Colonic mucosa (tissue), 4 donors: Measurements from ENCODE around the gene FRYL. TPM values are rescaled to one million over a fixed set of nuclear protein-coding genes. Genes with fewer than 3 reads are reported as not detected.

Source experiments
- DNase-seq: peaks from one replicate; pipeline ENCODE4 v3.0.0-alpha.2; 2020
- H3K27ac ChIP-seq: fragments of 200-600 bp; one replicate; pipeline ENCODE4 v1.8.0; 2021
- H3K27me3 ChIP-seq: fragments of 200-600 bp; one replicate; pipeline ENCODE4 v1.8.0; 2021
- H3K36me3 ChIP-seq: fragments of 200-600 bp; one replicate; pipeline ENCODE4 v1.8.0; 2021
- H3K4me1 ChIP-seq: fragments of 200-600 bp; one replicate; pipeline ENCODE4 v1.8.0; 2021; ENCODE audit warnings: mild to moderate bottlenecking
- H3K4me3 ChIP-seq: fragments of 200-600 bp; one replicate; pipeline ENCODE4 v1.8.0; 2021
- H3K9ac ChIP-seq, 2 donors: one replicate each; pipeline ENCODE4 v1.7.0; 2013; ENCODE audit warnings: control low read depth in 2 of 2, low read depth in 2 of 2, low read length in 2 of 2
- H3K9me3 ChIP-seq: fragments of 200-600 bp; one replicate; pipeline ENCODE4 v1.8.0; 2021
- intact Hi-C: fragments of 100-400 bp; cut with DNase I; formaldehyde crosslinking; loops from one replicate; pipeline ENCODE4 v1.14.1; 2022
- total RNA-seq, 2 donors: library from RNA; stranded (reverse); fragmentation: NEBNext Ultra II Directional in 1 of 2; extraction: Animal tissue kit (Norgen Biotek cat#: 25700) in 1 of 2; gene quantifications; one replicate each; pipeline ENCODE4 v1.2.1, GENCODE V29; 2021
- TF ChIP-seq, protein P1 (sequence below): fragments of 200-600 bp; IDR thresholded peaks from one replicate; pipeline ENCODE4 v1.8.0; 2022; ENCODE audit warnings: antibody characterized with exemption, mild to moderate bottlenecking
- donor health status: healthy.
- donor health status: DM: no; HTN: no; CAD: no.
- donor health status: DM: no; HTN: no; CAD: no.

Gene FRYL
- total RNA-seq, 2 donors from 2014 or later, result 193 to 292 TPM

DNA sequence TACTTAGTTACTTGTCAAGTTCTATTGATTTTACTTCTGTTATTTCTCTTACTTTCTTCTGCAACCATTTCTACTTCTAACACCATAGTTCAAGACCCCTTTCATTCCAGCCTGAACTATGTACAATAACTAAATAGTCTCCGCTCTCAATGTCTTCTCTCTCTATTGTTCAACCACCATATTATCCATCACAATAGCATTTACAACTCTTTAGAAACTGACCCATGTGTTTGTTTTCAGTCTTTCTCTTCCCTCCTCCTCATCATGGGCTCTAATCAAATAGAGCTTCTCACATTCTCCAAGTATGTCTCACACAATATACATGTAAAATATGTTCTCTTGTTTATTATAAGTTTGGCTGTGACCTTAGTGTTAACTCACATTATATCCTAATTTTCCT lies 146.4 kb downstream of the FRYL start:
- H3K4me1 ChIP-seq, result no peaks in the 10 kb centered on the region
- H3K27ac ChIP-seq, result no peak overlapping the region
- no peak for DNase-seq
- no peaks in the 10 kb centered on the region for H3K9me3 ChIP-seq
- no peaks in the 10 kb centered on the region for H3K36me3 ChIP-seq
- no peak overlapping the region for H3K4me3 ChIP-seq
- TF ChIP-seq, protein P1, sequence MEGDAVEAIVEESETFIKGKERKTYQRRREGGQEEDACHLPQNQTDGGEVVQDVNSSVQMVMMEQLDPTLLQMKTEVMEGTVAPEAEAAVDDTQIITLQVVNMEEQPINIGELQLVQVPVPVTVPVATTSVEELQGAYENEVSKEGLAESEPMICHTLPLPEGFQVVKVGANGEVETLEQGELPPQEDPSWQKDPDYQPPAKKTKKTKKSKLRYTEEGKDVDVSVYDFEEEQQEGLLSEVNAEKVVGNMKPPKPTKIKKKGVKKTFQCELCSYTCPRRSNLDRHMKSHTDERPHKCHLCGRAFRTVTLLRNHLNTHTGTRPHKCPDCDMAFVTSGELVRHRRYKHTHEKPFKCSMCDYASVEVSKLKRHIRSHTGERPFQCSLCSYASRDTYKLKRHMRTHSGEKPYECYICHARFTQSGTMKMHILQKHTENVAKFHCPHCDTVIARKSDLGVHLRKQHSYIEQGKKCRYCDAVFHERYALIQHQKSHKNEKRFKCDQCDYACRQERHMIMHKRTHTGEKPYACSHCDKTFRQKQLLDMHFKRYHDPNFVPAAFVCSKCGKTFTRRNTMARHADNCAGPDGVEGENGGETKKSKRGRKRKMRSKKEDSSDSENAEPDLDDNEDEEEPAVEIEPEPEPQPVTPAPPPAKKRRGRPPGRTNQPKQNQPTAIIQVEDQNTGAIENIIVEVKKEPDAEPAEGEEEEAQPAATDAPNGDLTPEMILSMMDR, result no peak
- intact Hi-C loops, result no loop called here
- H3K27me3 ChIP-seq, result no peaks in the 10 kb centered on the region
- no peak overlapping the region for H3K9ac ChIP-seq

DNA sequence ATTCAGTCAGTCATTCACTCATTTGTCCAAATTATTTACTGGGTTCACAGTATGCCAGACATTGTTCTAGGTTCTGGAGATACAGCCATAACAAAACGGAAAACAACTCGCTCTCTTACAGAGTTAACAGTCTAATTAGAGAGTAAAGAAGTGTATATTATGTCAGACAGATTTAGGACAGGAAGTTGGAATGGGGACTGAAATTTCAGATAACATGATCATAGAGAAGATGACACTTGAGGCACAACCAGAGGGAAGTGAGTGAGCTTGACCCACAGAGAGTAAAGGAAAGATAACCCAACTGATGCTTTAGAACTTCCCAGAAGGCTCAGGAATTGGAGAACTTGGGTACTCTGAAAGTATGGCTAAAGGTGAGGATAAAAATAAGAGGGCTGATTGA lies 150.6 kb downstream of the FRYL start:
- no peak for DNase-seq
- intact Hi-C loops, result no loop called here
- H3K9me3 ChIP-seq, result no peaks in the 10 kb centered on the region
- no peaks in the 10 kb centered on the region for H3K27me3 ChIP-seq
- TF ChIP-seq, protein P1, result no peak
- H3K4me3 ChIP-seq, result no peak overlapping the region
- H3K4me1 ChIP-seq, result no peaks in the 10 kb centered on the region
- H3K9ac ChIP-seq, result no peak overlapping the region
- H3K36me3 ChIP-seq, result no peaks in the 10 kb centered on the region
- no peak overlapping the region for H3K27ac ChIP-seq

DNA sequence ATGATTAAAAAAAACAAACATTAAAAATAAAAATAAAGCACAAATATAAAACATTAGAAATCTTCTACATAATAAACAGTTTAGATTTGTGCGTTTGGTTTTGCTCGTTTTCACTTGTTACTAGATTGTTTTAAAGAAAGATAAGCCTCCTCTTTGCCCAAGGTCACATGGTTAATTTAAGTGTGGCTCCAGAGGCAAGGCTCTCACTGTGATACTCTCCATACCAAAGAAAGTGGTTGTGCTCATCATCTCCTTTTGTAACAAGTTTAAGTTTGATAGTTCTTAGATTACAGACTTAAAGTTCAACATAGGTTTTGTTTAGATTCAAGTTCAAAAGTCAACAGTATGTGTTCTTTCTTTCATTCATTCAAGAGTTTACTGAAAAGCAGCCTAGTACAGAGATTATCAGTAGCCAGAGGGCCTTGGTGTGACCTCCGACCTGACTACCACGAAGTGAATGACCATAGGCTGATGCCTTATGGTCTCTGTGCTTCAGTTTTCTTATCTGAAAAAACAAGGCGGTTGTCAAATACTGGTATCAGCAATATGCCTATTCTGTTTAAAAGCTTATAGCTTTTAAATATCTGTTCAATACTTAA lies 156.8 kb downstream of the FRYL start:
- Histone ChIP-seq H3K27ac (no peak overlapping the region), H3K9ac (no peak overlapping the region), H3K27me3 (no peaks in the 10 kb centered on the region), H3K9me3 (no peaks in the 10 kb centered on the region), H3K4me1 (peaks cover 15% of the 10 kb centered on the region), H3K4me3 (no peak overlapping the region), H3K36me3 (peaks cover 11% of the 10 kb centered on the region)
- intact Hi-C loops, result no loop called here
- TF ChIP-seq, protein P1, result no peak
- no peak for DNase-seq

DNA sequence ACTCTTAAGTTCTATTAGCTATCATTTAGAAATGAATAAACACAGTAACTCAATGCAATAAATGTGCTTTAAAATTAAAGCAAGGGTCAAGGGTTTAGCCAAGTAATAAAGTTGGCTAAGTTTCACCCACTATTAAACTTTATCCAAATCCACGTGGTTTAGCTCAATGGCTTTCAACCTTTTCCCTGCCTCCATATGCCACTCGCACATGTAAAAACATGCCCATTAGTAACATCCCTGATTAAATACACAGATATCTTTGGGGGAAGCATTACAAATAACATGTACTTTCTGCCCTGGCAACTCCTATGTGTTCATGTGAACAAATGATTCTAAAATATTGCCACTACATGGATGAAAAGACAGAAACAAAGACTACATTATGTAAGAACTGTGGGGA lies 159.2 kb downstream of the FRYL start:
- DNase-seq, result no peak
- Histone ChIP-seq H3K4me1 (peaks cover 15% of the 10 kb centered on the region), H3K27ac (no peak overlapping the region), H3K4me3 (no peak overlapping the region), H3K9ac (no peak overlapping the region), H3K36me3 (peaks cover 11% of the 10 kb centered on the region), H3K9me3 (no peaks in the 10 kb centered on the region), H3K27me3 (no peaks in the 10 kb centered on the region)
- intact Hi-C loops, result no loop called here
- TF ChIP-seq, protein P1, result no peak

DNA sequence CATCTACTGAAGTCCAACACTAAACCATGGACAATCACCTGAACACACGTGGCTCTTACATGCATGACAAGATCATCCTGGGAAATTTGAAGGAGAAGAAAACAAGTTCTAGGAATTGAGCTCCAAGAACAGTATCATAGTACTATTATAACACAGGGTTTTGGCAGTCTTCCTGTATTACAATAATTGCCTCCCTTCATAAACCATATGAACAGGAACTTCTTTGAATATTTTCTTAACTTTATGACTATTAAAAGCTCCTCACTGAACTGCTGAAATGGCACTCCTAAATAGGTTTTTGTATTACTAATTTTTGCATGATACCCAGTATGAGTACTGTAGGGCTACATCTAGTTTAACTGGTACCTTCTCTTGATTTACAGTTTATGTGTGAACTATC lies 160.0 kb downstream of the FRYL start:
- Histone ChIP-seq H3K4me1 (peaks cover 15% of the 10 kb centered on the region), H3K4me3 (no peak overlapping the region), H3K9ac (no peak overlapping the region), H3K36me3 (peaks cover 11% of the 10 kb centered on the region), H3K27ac (no peak overlapping the region), H3K27me3 (no peaks in the 10 kb centered on the region), H3K9me3 (no peaks in the 10 kb centered on the region)
- TF ChIP-seq, protein P1, result no peak
- DNase-seq, result no peak
- intact Hi-C loops, result no loop called here
